SU-DHL-6 (cell line): ENCODE measurements around the gene ASPA.

Experiments
- EZH2phosphoT487 ChIP-seq: fragments of 200-600 bp; sonication (generic), shearing (Covaris generic); conservative IDR thresholded peaks from 2 replicates; pipeline ENCODE4 v1.6.1; 2018; ENCODE audit warnings: mild to moderate bottlenecking, antibody characterized with exemption, low read length, moderate library complexity, mixed read lengths
- TF ChIP-seq, protein P1 (sequence below): fragments of 200-600 bp; sonication (generic); IDR thresholded peaks from one replicate; pipeline ENCODE4 v1.5.1; 2017; ENCODE audit warnings: antibody characterized with exemption, mild to moderate bottlenecking, low read length, moderate library complexity; ENCODE audit not compliant: insufficient read depth, poor library complexity, severe bottlenecking

DNA sequence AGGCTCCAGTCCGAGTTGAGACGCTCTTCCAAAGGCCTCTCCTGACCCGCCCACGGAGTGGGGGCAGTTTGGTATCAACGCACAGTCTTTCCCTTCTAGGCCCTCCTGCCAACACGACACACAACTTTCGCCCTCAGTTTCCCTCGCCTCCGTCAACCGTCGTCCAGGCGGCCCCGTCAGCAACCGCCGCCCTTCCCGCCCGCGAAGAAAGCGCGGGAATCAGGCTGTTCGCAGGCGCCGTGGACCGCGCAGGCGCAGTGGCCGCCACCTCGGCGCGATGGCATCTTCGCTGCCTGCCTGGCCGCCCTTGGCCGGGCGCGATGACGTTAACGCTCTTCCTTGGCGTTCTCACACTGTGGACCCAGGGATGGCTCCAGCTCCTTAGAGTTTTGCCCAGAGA lies 4.2 kb upstream of the ASPA start, which contains the start of gene SPATA22:
- TF ChIP-seq, protein P1, sequence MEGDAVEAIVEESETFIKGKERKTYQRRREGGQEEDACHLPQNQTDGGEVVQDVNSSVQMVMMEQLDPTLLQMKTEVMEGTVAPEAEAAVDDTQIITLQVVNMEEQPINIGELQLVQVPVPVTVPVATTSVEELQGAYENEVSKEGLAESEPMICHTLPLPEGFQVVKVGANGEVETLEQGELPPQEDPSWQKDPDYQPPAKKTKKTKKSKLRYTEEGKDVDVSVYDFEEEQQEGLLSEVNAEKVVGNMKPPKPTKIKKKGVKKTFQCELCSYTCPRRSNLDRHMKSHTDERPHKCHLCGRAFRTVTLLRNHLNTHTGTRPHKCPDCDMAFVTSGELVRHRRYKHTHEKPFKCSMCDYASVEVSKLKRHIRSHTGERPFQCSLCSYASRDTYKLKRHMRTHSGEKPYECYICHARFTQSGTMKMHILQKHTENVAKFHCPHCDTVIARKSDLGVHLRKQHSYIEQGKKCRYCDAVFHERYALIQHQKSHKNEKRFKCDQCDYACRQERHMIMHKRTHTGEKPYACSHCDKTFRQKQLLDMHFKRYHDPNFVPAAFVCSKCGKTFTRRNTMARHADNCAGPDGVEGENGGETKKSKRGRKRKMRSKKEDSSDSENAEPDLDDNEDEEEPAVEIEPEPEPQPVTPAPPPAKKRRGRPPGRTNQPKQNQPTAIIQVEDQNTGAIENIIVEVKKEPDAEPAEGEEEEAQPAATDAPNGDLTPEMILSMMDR, result no peak
- TF ChIP-seq EZH2phosphoT487, result no peak
